Ishikawa (cell line): ENCODE results near the gene AFG1L.

Source experiments
- CEBPB ChIP-seq: IDR thresholded peaks from 2 replicates; pipeline ENCODE4 v1.6.1; 2012
- CREB1 ChIP-seq: IDR thresholded peaks from 2 replicates; pipeline ENCODE4 v1.6.1; 2012; ENCODE audit warnings: low read depth
- EGR1 ChIP-seq: IDR thresholded peaks from 2 replicates; pipeline ENCODE4 v1.6.1; 2012
- EP300 ChIP-seq: IDR thresholded peaks from 2 replicates; pipeline ENCODE4 v1.6.1; 2012; ENCODE audit warnings: borderline replicate concordance
- FOXM1 ChIP-seq: IDR thresholded peaks from 2 replicates; pipeline ENCODE4 v1.6.1; 2012; ENCODE audit warnings: low read depth, borderline replicate concordance
- NFIC ChIP-seq: IDR thresholded peaks from 2 replicates; pipeline ENCODE4 v1.6.1; 2012
- RAD21 ChIP-seq: IDR thresholded peaks from 2 replicates; pipeline ENCODE4 v1.6.1; 2012; ENCODE audit warnings: low read depth
- TAF1 ChIP-seq: IDR thresholded peaks from 2 replicates; pipeline ENCODE4 v1.6.1; 2012; ENCODE audit warnings: low read depth, mild to moderate bottlenecking
- TCF12 ChIP-seq: IDR thresholded peaks from 2 replicates; pipeline ENCODE4 v1.6.1; 2012; ENCODE audit warnings: low read depth
- TEAD4 ChIP-seq: IDR thresholded peaks from 2 replicates; pipeline ENCODE4 v1.6.1; 2012
- YY1 ChIP-seq: IDR thresholded peaks from 2 replicates; pipeline ENCODE4 v1.6.1; 2012; ENCODE audit warnings: low read depth
- ZBTB7A ChIP-seq: IDR thresholded peaks from 2 replicates; pipeline ENCODE4 v1.6.1; 2012; ENCODE audit warnings: low read depth
- TF ChIP-seq, protein P1 (sequence below): IDR thresholded peaks from 2 replicates; pipeline ENCODE4 v1.6.1; 2012; ENCODE audit warnings: low read depth, mild to moderate bottlenecking
- TF ChIP-seq, protein P2 (sequence below): IDR thresholded peaks from 2 replicates; pipeline ENCODE4 v1.6.1; 2012
- TF ChIP-seq, protein P3 (sequence below): IDR thresholded peaks from 2 replicates; pipeline ENCODE4 v1.6.1; 2012

AFG1L gene

DNA sequence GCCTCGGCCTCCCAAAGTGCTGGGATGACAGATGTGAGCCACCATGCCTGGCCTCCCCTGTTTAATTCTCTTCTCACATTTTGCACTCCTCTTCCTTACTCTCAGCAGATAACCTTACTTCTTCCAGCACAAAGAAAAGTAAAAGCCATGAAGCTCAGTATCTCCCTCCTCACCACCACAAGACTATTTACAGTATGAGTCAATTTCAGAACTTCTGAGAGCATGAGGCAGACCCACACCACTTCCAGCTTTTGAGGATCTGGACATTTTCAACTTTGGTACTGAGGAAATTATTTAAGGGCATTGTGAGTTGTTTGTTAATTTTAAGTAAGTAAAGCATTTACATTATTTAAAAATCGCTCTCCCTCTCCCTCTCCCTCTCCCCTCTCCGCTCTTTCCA lies 26.0 kb upstream of the AFG1L start:
- no peak for TF ChIP-seq EGR1
- TF ChIP-seq TCF12 = no peak
- TF ChIP-seq TEAD4 = no peak
- no peak for TF ChIP-seq YY1
- no peak for TF ChIP-seq RAD21
- TF ChIP-seq FOXM1 = no peak
- no peak for TF ChIP-seq CEBPB
- TF ChIP-seq, protein P1, sequence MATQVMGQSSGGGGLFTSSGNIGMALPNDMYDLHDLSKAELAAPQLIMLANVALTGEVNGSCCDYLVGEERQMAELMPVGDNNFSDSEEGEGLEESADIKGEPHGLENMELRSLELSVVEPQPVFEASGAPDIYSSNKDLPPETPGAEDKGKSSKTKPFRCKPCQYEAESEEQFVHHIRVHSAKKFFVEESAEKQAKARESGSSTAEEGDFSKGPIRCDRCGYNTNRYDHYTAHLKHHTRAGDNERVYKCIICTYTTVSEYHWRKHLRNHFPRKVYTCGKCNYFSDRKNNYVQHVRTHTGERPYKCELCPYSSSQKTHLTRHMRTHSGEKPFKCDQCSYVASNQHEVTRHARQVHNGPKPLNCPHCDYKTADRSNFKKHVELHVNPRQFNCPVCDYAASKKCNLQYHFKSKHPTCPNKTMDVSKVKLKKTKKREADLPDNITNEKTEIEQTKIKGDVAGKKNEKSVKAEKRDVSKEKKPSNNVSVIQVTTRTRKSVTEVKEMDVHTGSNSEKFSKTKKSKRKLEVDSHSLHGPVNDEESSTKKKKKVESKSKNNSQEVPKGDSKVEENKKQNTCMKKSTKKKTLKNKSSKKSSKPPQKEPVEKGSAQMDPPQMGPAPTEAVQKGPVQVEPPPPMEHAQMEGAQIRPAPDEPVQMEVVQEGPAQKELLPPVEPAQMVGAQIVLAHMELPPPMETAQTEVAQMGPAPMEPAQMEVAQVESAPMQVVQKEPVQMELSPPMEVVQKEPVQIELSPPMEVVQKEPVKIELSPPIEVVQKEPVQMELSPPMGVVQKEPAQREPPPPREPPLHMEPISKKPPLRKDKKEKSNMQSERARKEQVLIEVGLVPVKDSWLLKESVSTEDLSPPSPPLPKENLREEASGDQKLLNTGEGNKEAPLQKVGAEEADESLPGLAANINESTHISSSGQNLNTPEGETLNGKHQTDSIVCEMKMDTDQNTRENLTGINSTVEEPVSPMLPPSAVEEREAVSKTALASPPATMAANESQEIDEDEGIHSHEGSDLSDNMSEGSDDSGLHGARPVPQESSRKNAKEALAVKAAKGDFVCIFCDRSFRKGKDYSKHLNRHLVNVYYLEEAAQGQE = no peak
- TF ChIP-seq, protein P2, sequence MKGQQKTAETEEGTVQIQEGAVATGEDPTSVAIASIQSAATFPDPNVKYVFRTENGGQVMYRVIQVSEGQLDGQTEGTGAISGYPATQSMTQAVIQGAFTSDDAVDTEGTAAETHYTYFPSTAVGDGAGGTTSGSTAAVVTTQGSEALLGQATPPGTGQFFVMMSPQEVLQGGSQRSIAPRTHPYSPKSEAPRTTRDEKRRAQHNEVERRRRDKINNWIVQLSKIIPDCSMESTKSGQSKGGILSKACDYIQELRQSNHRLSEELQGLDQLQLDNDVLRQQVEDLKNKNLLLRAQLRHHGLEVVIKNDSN = no peak
- no peak for TF ChIP-seq ZBTB7A
- no peak for TF ChIP-seq EP300
- no peak for TF ChIP-seq TAF1
- TF ChIP-seq, protein P3, sequence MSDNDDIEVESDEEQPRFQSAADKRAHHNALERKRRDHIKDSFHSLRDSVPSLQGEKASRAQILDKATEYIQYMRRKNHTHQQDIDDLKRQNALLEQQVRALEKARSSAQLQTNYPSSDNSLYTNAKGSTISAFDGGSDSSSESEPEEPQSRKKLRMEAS = no peak
- no peak for TF ChIP-seq NFIC
- no peak for TF ChIP-seq CREB1

DNA sequence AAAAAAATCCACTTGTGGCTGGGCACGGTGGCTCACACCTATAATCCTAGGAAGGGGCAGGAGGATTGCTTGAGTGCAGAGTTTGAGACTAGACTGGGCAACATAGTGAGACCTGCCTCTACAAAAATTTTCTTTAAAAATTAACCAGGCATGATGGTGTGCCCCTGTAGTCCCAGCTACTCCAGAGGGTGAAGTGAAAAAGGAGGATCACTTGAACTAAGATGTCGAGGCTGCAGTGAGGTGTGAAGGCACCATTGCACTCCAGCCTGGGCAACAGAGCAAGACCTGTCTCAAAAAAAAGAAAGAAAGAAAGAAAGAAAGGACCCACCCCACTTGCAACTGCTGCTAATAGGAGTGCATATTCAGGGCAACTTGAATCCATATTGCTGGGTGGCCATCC lies 20.3 kb upstream of the AFG1L start:
- TF ChIP-seq TAF1 = no peak
- TF ChIP-seq, protein P3 = no peak
- TF ChIP-seq CREB1 = no peak
- TF ChIP-seq TCF12 = no peak
- TF ChIP-seq, protein P2 = no peak
- TF ChIP-seq, protein P1 = no peak
- no peak for TF ChIP-seq RAD21
- no peak for TF ChIP-seq EGR1
- no peak for TF ChIP-seq NFIC
- no peak for TF ChIP-seq FOXM1

DNA sequence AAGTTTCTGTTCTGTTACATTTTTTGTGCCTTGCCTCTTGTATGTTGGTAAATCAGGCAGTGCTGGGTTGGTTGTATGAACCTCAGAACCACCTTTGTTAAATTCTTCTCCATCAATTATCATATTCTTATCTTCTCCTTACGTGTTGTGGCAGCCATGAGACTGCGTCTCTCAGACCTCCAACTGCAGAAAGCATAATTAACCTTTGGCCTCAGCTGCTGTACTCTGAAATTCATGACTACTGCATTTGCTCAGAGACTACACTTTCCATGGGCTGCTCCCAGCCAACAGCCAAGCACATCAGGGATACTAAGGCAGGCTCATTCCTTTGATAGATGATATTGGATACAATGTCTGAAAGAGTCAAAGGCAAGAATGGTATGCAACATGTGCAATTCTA lies 18.9 kb upstream of the AFG1L start:
- TF ChIP-seq, protein P3 = no peak

DNA sequence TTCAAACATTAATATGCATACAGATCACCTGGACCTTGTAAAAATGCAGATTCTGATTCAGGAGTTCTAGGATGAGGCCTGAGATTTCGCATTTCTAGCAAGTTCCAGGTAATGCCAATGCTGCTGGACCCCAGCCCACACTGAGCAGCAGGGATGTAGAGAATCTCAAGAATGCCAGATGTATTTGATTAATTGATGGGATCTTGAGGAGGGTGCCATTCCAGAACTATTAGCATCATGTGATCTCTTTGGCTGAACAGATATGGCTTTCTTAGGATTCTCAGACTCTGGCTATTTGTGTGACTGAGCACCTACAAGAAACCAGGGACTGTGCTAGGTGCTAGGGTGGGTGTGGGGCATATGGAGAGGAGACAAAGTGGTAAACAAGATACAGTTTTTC lies 17.6 kb upstream of the AFG1L start:
- no peak for TF ChIP-seq TAF1
- no peak for TF ChIP-seq TCF12
- TF ChIP-seq, protein P1 = no peak
- TF ChIP-seq, protein P3 = no peak
- TF ChIP-seq RAD21 = no peak
- no peak for TF ChIP-seq YY1
- no peak for TF ChIP-seq EGR1
- TF ChIP-seq CREB1 = no peak
- TF ChIP-seq EP300 = no peak
- no peak for TF ChIP-seq NFIC
- TF ChIP-seq FOXM1 = no peak
- no peak for TF ChIP-seq TEAD4
- TF ChIP-seq ZBTB7A = no peak
- no peak for TF ChIP-seq CEBPB
- TF ChIP-seq, protein P2 = no peak
